OCI-LY3 (cell line): ENCODE data around the gene MYL7.

Experiments
- H2AFZ ChIP-seq: fragments of 200-600, 300-600 bp; shearing (Covaris generic); 2 replicates; pipeline ENCODE4 v1.6.0; 2014; ENCODE audit warnings: antibody characterized with exemption, low read depth, low read length
- H3K27ac ChIP-seq: fragments of 200-600, 300-600 bp; sonication (generic); 2 replicates; pipeline ENCODE4 v1.5.1; 2014; ENCODE audit warnings: mild to moderate bottlenecking, low read length, moderate library complexity, mixed read lengths
- H3K27me3 ChIP-seq: fragments of 200-600, 300-600 bp; sonication (generic); 2 replicates; pipeline ENCODE4 v1.6.1; 2014; ENCODE audit warnings: low read depth, low read length, mixed read lengths
- H3K36me3 ChIP-seq: fragments of 200-600, 300-600 bp; sonication (generic); replicated peaks from 2 replicates; pipeline ENCODE3; 2014; ENCODE audit warnings: low read depth, low read length, mixed read lengths
- H3K4me1 ChIP-seq: fragments of 300-600, 200-600 bp; sonication (generic); 2 replicates; pipeline ENCODE4 v1.6.1; 2014; ENCODE audit warnings: low read length, mixed read lengths
- H3K4me2 ChIP-seq: fragments of 200-600, 300-600 bp; sonication (generic); 2 replicates; pipeline ENCODE4 v1.6.1; 2014; ENCODE audit warnings: low read length, mixed read lengths
- H3K4me3 ChIP-seq: fragments of 300-600, 200-600 bp; sonication (generic); 2 replicates; pipeline ENCODE4 v1.5.1; 2014; ENCODE audit warnings: antibody characterized with exemption, mild to moderate bottlenecking, low read length, moderate library complexity
- H3K79me2 ChIP-seq: fragments of 300-600, 200-600 bp; shearing (Covaris generic); 2 replicates; pipeline ENCODE4 v1.6.1; 2014; ENCODE audit warnings: mild to moderate bottlenecking, low read length, mixed read lengths
- H3K9ac ChIP-seq: fragments of 300-600, 200-600 bp; shearing (Covaris generic); 2 replicates; pipeline ENCODE4 v1.6.0; 2014; ENCODE audit warnings: mild to moderate bottlenecking, low read length, moderate library complexity
- H3K9me3 ChIP-seq: fragments of 200-600, 300-600 bp; shearing (Covaris generic); 2 replicates; pipeline ENCODE4 v1.6.1; 2014; ENCODE audit warnings: low read length, mixed read lengths; ENCODE audit not compliant: insufficient read depth
- H4K20me1 ChIP-seq: fragments of 200-600, 300-600 bp; sonication (generic); 2 replicates; pipeline ENCODE4 v1.6.1; 2016; ENCODE audit warnings: low read length, mixed read lengths; ENCODE audit not compliant: insufficient read depth
- EZH2phosphoT487 ChIP-seq: fragments of 200-600 bp; shearing (Covaris generic); IDR thresholded peaks from 2 replicates; pipeline ENCODE4 v1.6.1; 2018; ENCODE audit warnings: antibody characterized with exemption, mixed run types, low read depth
- TF ChIP-seq, protein P1 (sequence below): fragments of 200-600, 300-600 bp; sonication (generic); IDR thresholded peaks from 2 replicates; pipeline ENCODE4 v1.5.1; 2014; ENCODE audit warnings: antibody characterized with exemption, low read length, low read depth

The MYL7 gene

GRCh38 chr7:44141221-44141850 is at the start of gene MYL7:
TSS of gene MYL7 (minus strand) at chr7:44141332. CDS start at chr7:44141305, 27 bp downstream.
- no peaks in the 10 kb centered on the region for H3K9me3 ChIP-seq
- no peaks in the 10 kb centered on the region for H3K36me3 ChIP-seq
- no peak for TF ChIP-seq EZH2phosphoT487
- TF ChIP-seq, protein P1, sequence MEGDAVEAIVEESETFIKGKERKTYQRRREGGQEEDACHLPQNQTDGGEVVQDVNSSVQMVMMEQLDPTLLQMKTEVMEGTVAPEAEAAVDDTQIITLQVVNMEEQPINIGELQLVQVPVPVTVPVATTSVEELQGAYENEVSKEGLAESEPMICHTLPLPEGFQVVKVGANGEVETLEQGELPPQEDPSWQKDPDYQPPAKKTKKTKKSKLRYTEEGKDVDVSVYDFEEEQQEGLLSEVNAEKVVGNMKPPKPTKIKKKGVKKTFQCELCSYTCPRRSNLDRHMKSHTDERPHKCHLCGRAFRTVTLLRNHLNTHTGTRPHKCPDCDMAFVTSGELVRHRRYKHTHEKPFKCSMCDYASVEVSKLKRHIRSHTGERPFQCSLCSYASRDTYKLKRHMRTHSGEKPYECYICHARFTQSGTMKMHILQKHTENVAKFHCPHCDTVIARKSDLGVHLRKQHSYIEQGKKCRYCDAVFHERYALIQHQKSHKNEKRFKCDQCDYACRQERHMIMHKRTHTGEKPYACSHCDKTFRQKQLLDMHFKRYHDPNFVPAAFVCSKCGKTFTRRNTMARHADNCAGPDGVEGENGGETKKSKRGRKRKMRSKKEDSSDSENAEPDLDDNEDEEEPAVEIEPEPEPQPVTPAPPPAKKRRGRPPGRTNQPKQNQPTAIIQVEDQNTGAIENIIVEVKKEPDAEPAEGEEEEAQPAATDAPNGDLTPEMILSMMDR, result no peak
- H3K4me3 ChIP-seq, result no peak within 1 kb of the TSS
- H3K9ac ChIP-seq, result no peak within 1 kb of the TSS
- H3K27me3 ChIP-seq, result no peaks in the 10 kb centered on the region
- no peak within 1 kb of the TSS for H2AFZ ChIP-seq
- no peaks in the 10 kb centered on the region for H3K79me2 ChIP-seq
- no peaks in the 10 kb centered on the region for H3K4me1 ChIP-seq
- H3K27ac ChIP-seq, result no peak within 1 kb of the TSS
- H4K20me1 ChIP-seq, result no peaks in the 10 kb centered on the region
- H3K4me2 ChIP-seq, result no peak within 1 kb of the TSS

- H3K4me1 ChIP-seq, result peaks cover 5% of the 10 kb centered on the region; the same call in 1 of the 2 replicates
- H3K36me3 ChIP-seq, result no peaks in the 10 kb centered on the region
- no peak overlapping the region for H3K4me2 ChIP-seq
- no peak overlapping the region for H3K27ac ChIP-seq
- no peak overlapping the region for H3K9ac ChIP-seq
- no peaks in the 10 kb centered on the region for H3K9me3 ChIP-seq
- H2AFZ ChIP-seq, result no peak overlapping the region
- H3K79me2 ChIP-seq, result no peaks in the 10 kb centered on the region
- TF ChIP-seq, protein P1, result no peak
- TF ChIP-seq EZH2phosphoT487, result no peak
- H3K4me3 ChIP-seq, result no peak overlapping the region
- H3K27me3 ChIP-seq, result no peaks in the 10 kb centered on the region; the same call in 1 of the 2 replicates
- H4K20me1 ChIP-seq, result no peaks in the 10 kb centered on the region
Observed at GRCh38 chr7:44189993-44190872, 49.1 kb upstream of the MYL7 start.

DNA sequence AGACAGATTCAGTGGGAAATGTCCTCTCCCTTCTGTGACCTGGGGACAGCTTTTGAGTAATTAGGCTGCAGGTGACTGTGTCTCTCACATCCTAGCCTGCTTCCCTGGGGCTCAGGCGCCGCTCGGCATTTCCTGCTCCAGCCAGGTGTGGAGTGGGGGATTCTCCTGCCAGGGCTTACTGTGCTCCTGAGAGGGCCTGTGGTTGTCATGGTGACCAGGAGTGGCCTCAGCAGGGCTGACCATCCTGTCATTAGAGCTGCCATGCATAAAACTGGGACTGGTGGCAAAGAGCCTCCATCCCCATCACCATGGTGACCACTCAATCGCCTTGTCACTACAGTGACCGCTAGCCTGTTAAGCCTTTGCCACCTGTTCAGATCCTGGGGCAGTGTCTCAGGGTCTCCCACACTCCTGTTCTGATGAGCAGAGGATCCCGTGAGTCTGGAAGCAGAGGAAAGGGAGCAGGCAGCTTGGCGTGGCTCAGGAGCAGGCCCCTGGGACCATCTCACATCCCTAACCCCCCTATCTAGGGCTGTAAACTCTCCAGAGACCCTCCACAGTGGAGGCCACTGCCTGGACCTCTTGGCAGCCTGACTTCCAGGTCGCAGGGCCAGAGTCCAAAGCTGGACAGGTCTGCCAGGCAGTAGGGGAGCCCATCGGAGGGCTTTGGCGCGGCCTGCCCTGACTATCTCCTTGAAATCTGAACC is 48.3 kb upstream of the MYL7 start, which contains the start of gene GCK:
Gene GCK (minus strand): TSS at position 154 of the 707 bp plus-strand sequence. CDS start 486 bp downstream, outside the sequence.
- Histone ChIP-seq H4K20me1 (no peaks in the 10 kb centered on the region), H3K9me3 (no peaks in the 10 kb centered on the region), H3K4me2 (no peak within 1 kb of the TSS), H2AFZ (no peak within 1 kb of the TSS), H3K27me3 (no peaks in the 10 kb centered on the region; the same call in 1 of the 2 replicates), H3K9ac (no peak within 1 kb of the TSS), H3K4me1 (peaks cover 11% of the 10 kb centered on the region), H3K4me3 (no peak within 1 kb of the TSS), H3K36me3 (no peaks in the 10 kb centered on the region), H3K27ac (no peak within 1 kb of the TSS), H3K79me2 (no peaks in the 10 kb centered on the region)
- TF ChIP-seq EZH2phosphoT487, result no peak
- TF ChIP-seq, protein P1, result no peak
